Measurements from ENCODE around the gene SIGLEC6. TPM values are rescaled to one million over a fixed set of nuclear protein-coding genes. Genes with fewer than 3 reads are reported as not detected.

SIGLEC6 gene
- total RNA-seq, 1 experiment from 2014 or later: 0.37 TPM

DNA sequence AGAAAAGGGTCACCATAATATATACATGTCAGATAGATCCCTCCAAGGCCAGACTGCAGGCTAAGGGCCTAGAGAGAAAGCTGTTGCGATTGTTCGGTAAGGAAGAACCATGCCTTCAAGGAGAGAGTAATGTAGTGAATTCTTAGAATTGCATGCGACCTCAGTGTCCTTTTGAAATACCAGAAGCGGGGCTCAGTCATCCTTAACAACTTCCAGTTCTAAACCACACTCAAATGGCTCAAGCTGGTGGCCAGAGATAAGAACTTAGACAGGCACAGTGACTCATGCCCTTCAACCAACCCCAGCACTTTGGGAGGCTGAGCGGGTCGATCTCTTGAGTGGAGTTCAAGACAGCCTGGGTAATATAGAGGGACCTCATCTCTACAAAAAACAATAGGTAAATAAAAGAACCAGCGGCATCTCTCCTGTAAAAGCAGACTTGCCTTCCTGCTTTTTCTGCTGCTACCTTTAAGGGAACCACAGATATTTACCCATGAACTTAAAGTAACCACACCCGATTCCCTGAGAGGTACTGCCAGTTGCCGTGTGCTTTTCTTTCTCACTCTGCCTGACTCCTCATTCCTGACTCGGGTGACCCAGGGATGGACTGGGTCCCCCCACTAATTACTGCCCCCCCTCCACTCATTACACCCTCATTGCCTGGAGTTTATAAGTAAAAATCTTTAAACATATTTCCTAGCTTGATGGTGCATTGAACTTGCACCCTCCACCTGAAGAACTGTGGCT lies 15.4 kb upstream of the SIGLEC6 start (continued):
- TF ChIP-seq NR2C2 (CRISPR knock-in tag; IDR thresholded peaks at IDR 0.05) (no peak), ERG (CRISPR knock-in tag; IDR thresholded peaks at IDR 0.05) (no peak)
- TF ChIP-seq, protein P1, sequence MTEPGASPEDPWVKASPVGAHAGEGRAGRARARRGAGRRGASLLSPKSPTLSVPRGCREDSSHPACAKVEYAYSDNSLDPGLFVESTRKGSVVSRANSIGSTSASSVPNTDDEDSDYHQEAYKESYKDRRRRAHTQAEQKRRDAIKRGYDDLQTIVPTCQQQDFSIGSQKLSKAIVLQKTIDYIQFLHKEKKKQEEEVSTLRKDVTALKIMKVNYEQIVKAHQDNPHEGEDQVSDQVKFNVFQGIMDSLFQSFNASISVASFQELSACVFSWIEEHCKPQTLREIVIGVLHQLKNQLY (CRISPR knock-in tag; IDR thresholded peaks at IDR 0.05): no peak

- no peak overlapping the region for H3K27ac Mint-ChIP-seq
- peaks cover 5% of the 10 kb centered on the region; the same call in 1 of the 2 replicates for H3K9me3 Mint-ChIP-seq
- ATAC-seq (no peak), DNase-seq (ENCODE audit: low spot score) (no peak)
- H3K27me3 Mint-ChIP-seq (ENCODE audit: low read depth): peaks cover 55% of the 10 kb centered on the region
- no peaks in the 10 kb centered on the region for H3K36me3 Mint-ChIP-seq
- POLR2A ChIA-PET: no interaction called here
- H3K4me3 Mint-ChIP-seq: no peak overlapping the region
- CTCF ChIA-PET: interaction anchor here (1.0 kb wide), 1 partner anchor 115 kb away, joined by 3 read pairs; no protein-coding TSS in a partner anchor
- peaks cover 3% of the 10 kb centered on the region for H3K4me1 Mint-ChIP-seq
- TF ChIP-seq ZNF416 (CRISPR knock-in tag; IDR thresholded peaks at IDR 0.05) (no peak), MYBL2 (CRISPR knock-in tag; IDR thresholded peaks at IDR 0.05) (no peak), AFF4 (CRISPR knock-in tag; IDR thresholded peaks at IDR 0.05; ENCODE audit: borderline replicate concordance) (no peak), ZBTB21 (CRISPR knock-in tag; IDR thresholded peaks at IDR 0.05; ENCODE audit: borderline replicate concordance) (no peak), ZNF232 (CRISPR knock-in tag; IDR thresholded peaks at IDR 0.05) (no peak), CREM (CRISPR knock-in tag; IDR thresholded peaks at IDR 0.05) (no peak), E2F5 (CRISPR knock-in tag; IDR thresholded peaks at IDR 0.05) (no peak), ATF6 (CRISPR knock-in tag; IDR thresholded peaks at IDR 0.05) (no peak), KAT7 (CRISPR knock-in tag; IDR thresholded peaks at IDR 0.05; ENCODE audit: borderline replicate concordance) (no peak), ZNF512 (CRISPR knock-in tag; IDR thresholded peaks at IDR 0.05; ENCODE audit: borderline replicate concordance) (no peak), NFATC4 (CRISPR knock-in tag; IDR thresholded peaks at IDR 0.05) (no peak), ZNF396 (CRISPR knock-in tag; IDR thresholded peaks at IDR 0.05; ENCODE audit: borderline replicate concordance) (no peak), TP53 (CRISPR knock-in tag; IDR thresholded peaks at IDR 0.05) (no peak), ZNF281 (CRISPR knock-in tag; IDR thresholded peaks at IDR 0.05) (no peak)
- TF ChIP-seq, protein P2, sequence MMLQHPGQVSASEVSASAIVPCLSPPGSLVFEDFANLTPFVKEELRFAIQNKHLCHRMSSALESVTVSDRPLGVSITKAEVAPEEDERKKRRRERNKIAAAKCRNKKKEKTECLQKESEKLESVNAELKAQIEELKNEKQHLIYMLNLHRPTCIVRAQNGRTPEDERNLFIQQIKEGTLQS (CRISPR knock-in tag; conservative IDR thresholded peaks at IDR 0.05): no peak
- TF ChIP-seq, protein P3, sequence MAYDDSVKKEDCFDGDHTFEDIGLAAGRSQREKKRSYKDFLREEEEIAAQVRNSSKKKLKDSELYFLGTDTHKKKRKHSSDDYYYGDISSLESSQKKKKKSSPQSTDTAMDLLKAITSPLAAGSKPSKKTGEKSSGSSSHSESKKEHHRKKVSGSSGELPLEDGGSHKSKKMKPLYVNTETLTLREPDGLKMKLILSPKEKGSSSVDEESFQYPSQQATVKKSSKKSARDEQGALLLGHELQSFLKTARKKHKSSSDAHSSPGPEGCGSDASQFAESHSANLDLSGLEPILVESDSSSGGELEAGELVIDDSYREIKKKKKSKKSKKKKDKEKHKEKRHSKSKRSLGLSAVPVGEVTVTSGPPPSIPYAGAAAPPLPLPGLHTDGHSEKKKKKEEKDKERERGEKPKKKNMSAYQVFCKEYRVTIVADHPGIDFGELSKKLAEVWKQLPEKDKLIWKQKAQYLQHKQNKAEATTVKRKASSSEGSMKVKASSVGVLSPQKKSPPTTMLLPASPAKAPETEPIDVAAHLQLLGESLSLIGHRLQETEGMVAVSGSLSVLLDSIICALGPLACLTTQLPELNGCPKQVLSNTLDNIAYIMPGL (CRISPR knock-in tag; IDR thresholded peaks at IDR 0.05): no peak
Observed at GRCh38 chr19:51546107-51546649, 14.7 kb upstream of the SIGLEC6 start.

Data from WTC11 (cell line).